H1 (cell line): ENCODE results near the gene SPTBN1. TPM values are rescaled to one million over a fixed set of nuclear protein-coding genes. Genes with fewer than 3 reads are reported as not detected.

ENCODE experiments used
- CTCF ChIA-PET: fragments of 300-600 bp; sonication (Branson Sonifier 250); formaldehyde crosslinking; loops from one replicate; lab custom pipeline; 2021; ENCODE audit not compliant: partially characterized antibody; lab: Charles Lee
- POLR2A ChIA-PET: fragments of 300-600 bp; sonication (Branson Sonifier 250); formaldehyde crosslinking; loops from one replicate; lab custom pipeline; 2021; ENCODE audit warnings: inconsistent platforms; ENCODE audit not compliant: partially characterized antibody; lab: Charles Lee
- DNase-seq, 2 experiments: peaks; one replicate each; pipeline versions ENCODE4 v3.0.0 to v3.0.0-alpha.2; 2010 to 2022; ENCODE audit warnings: low spot score in 2 of 2, low read depth in 1 of 2, mixed read lengths in 1 of 2
- FAIRE-seq: peaks from 2 replicates; lab custom pipeline; 2011; peaks lifted over from hg19 to GRCh38; lab: Jason Lieb, UNC
- H2AFZ ChIP-seq: 2 replicates; pipeline ENCODE4 v1.8.1; 2012; ENCODE audit warnings: low read length, inconsistent platforms
- H2AK5ac ChIP-seq: 2 replicates; pipeline ENCODE4 v1.6.1; 2013; ENCODE audit warnings: low read depth, low read length
- H2BK120ac ChIP-seq: replicated peaks from 2 replicates; pipeline ENCODE3; 2013; ENCODE audit warnings: low read depth, low read length, inconsistent platforms
- H2BK12ac ChIP-seq: 2 replicates; pipeline ENCODE4 v1.6.1; 2013; ENCODE audit warnings: low read depth, low read length
- H2BK15ac ChIP-seq: 2 replicates; pipeline ENCODE4 v1.6.1; 2013; ENCODE audit warnings: low read length
- H2BK20ac ChIP-seq: 2 replicates; pipeline ENCODE4 v1.6.1; 2013; ENCODE audit warnings: low read length
- H2BK5ac ChIP-seq: 2 replicates; pipeline ENCODE4 v1.6.1; 2013; ENCODE audit warnings: low read depth, low read length
- H3K14ac ChIP-seq: 2 replicates; pipeline ENCODE4 v1.6.1; 2013; ENCODE audit warnings: inconsistent platforms; ENCODE audit not compliant: insufficient read length
- H3K18ac ChIP-seq: 2 replicates; pipeline ENCODE4 v1.6.1; 2013; ENCODE audit warnings: low read length; ENCODE audit errors: extremely low read depth
- H3K23ac ChIP-seq: 2 replicates; pipeline ENCODE4 v1.6.1; 2013; ENCODE audit warnings: inconsistent platforms; ENCODE audit not compliant: insufficient read length
- H3K23me2 ChIP-seq: 2 replicates; pipeline ENCODE4 v1.6.1; 2013; ENCODE audit warnings: low read depth, low read length
- H3K27ac ChIP-seq: 2 replicates; pipeline ENCODE4 v1.6.1; 2011; ENCODE audit warnings: low read depth, low read length, inconsistent platforms
- H3K27me3 ChIP-seq, 4 experiments: replicated peaks in 1 of 4; 1 replicate in 1 of 4; 2 replicates in 3 of 4; pipeline versions ENCODE4 v1.6.1 to v1.8.1; 2011 to 2013; ENCODE audit warnings: low read length in 3 of 4, mild to moderate bottlenecking in 3 of 4, inconsistent platforms in 2 of 4, mixed read lengths in 2 of 4, moderate library complexity in 1 of 4; ENCODE audit not compliant: control insufficient read depth in 3 of 4, insufficient read depth in 3 of 4; ENCODE audit errors: extremely low read depth in 1 of 4
- H3K36me3 ChIP-seq, 4 experiments: 2 replicates each; pipeline versions ENCODE4 v1.6.1 to v1.8.1; 2011 to 2013; ENCODE audit warnings: mild to moderate bottlenecking in 4 of 4, low read length in 3 of 4, moderate library complexity in 2 of 4, control low read depth in 1 of 4, inconsistent platforms in 1 of 4; ENCODE audit not compliant: insufficient read depth in 4 of 4, control insufficient read depth in 2 of 4
- H3K4ac ChIP-seq: replicated peaks from 2 replicates; pipeline ENCODE3; 2013; ENCODE audit warnings: low read length, low read depth, mixed read lengths, inconsistent platforms; ENCODE audit not compliant: insufficient read length
- H3K4me1 ChIP-seq, 4 experiments: replicated peaks in 1 of 4; 1 replicate in 1 of 4; 2 replicates in 3 of 4; pipeline versions ENCODE4 v1.6.1 to v1.8.1; 2011 to 2013; ENCODE audit warnings: low read length in 3 of 4, inconsistent platforms in 2 of 4, mixed read lengths in 1 of 4; ENCODE audit not compliant: insufficient read depth in 4 of 4, control insufficient read depth in 3 of 4
- H3K4me2 ChIP-seq, 2 experiments: 2 replicates each; pipeline versions ENCODE4 v1.6.1 to v1.8.1; 2011 to 2013; ENCODE audit warnings: low read depth in 2 of 2, low read length in 2 of 2, control low read depth in 1 of 2, inconsistent platforms in 1 of 2, mild to moderate bottlenecking in 1 of 2; ENCODE audit not compliant: insufficient read depth in 1 of 2
- H3K4me3 ChIP-seq, 4 experiments: fragments of 200-600, 300-600 bp in 1 of 4; sonication (generic), shearing (Covaris generic), sonication (Bioruptor Twin) in 1 of 4; 2 replicates each; pipeline versions ENCODE4 v1.5.1 to v1.8.1; 2011 to 2016; ENCODE audit warnings: low read length in 4 of 4, low read depth in 3 of 4, control low read depth in 2 of 4, inconsistent platforms in 2 of 4, mild to moderate bottlenecking in 2 of 4, mixed read lengths in 1 of 4, moderate library complexity in 1 of 4; ENCODE audit not compliant: insufficient read depth in 2 of 4; ENCODE audit errors: extremely low read depth in 1 of 4
- H3K56ac ChIP-seq: replicated peaks from 2 replicates; pipeline ENCODE3; 2013; ENCODE audit warnings: low read depth, mild to moderate bottlenecking, mixed read lengths, low read length, inconsistent platforms; ENCODE audit not compliant: insufficient read length
- H3K79me1 ChIP-seq: 2 replicates; pipeline ENCODE4 v1.6.1; 2013; ENCODE audit warnings: low read depth, low read length, control low read depth
- H3K79me2 ChIP-seq, 2 experiments: 2 replicates each; pipeline versions ENCODE4 v1.6.1 to v1.8.1; 2012 to 2013; ENCODE audit warnings: low read length in 2 of 2, mild to moderate bottlenecking in 2 of 2, inconsistent platforms in 1 of 2; ENCODE audit not compliant: insufficient read depth in 2 of 2, control insufficient read depth in 1 of 2
- H3K9ac ChIP-seq, 4 experiments: replicated peaks in 1 of 4; 1 replicate in 1 of 4; 2 replicates in 3 of 4; pipeline versions ENCODE4 v1.6.1 to v1.8.1; 2011 to 2013; ENCODE audit warnings: low read depth in 3 of 4, low read length in 3 of 4, control low read depth in 2 of 4, mild to moderate bottlenecking in 2 of 4, moderate library complexity in 2 of 4, inconsistent platforms in 1 of 4; ENCODE audit errors: extremely low read depth in 1 of 4
- H3K9me3 ChIP-seq, 2 experiments: 2 replicates each; pipeline versions ENCODE4 v1.6.1 to v1.8.1; 2012 to 2013; ENCODE audit warnings: mild to moderate bottlenecking in 2 of 2, moderate library complexity in 2 of 2, control low read depth in 1 of 2, inconsistent platforms in 1 of 2, low read depth in 1 of 2, low read length in 1 of 2, mixed read lengths in 1 of 2; ENCODE audit not compliant: insufficient read depth in 2 of 2
- H4K20me1 ChIP-seq, 2 experiments: replicated peaks in 1 of 2; 2 replicates each; pipeline versions ENCODE3 to v1.8.1; 2011 to 2013; ENCODE audit warnings: inconsistent platforms in 2 of 2, low read length in 2 of 2, mild to moderate bottlenecking in 1 of 2; ENCODE audit not compliant: insufficient read depth in 2 of 2, control insufficient read depth in 1 of 2
- H4K5ac ChIP-seq: 2 replicates; pipeline ENCODE4 v1.6.1; 2013; ENCODE audit warnings: low read length, low read depth, mixed read lengths, inconsistent platforms; ENCODE audit not compliant: insufficient read length
- H4K8ac ChIP-seq: 2 replicates; pipeline ENCODE4 v1.8.0; 2013; ENCODE audit warnings: mild to moderate bottlenecking, moderate library complexity, low read length, inconsistent platforms; ENCODE audit not compliant: insufficient read depth; ENCODE audit errors: extremely low read depth
- H4K91ac ChIP-seq: replicated peaks from 2 replicates; pipeline ENCODE3; 2013; ENCODE audit warnings: low read length, mixed read lengths, inconsistent platforms; ENCODE audit not compliant: insufficient read length
- BRCA1 ChIP-seq: IDR thresholded peaks from 2 replicates; pipeline ENCODE4 v1.6.1; 2012; ENCODE audit warnings: low read depth, low read length, improper control_type of control experiment
- CTBP2 ChIP-seq: IDR thresholded peaks from 2 replicates; pipeline ENCODE4 v1.7.0; 2011; ENCODE audit warnings: borderline replicate concordance, mild to moderate bottlenecking, moderate library complexity, mixed read lengths, low read length; ENCODE audit not compliant: insufficient read depth, insufficient read length
- NRF1 ChIP-seq: IDR thresholded peaks from 2 replicates; pipeline ENCODE4 v1.6.1; 2011; ENCODE audit warnings: mild to moderate bottlenecking, low read depth, low read length, improper control_type of control experiment
- POU5F1 ChIP-seq: IDR thresholded peaks from 2 replicates; pipeline ENCODE4 v1.6.1; 2011; ENCODE audit warnings: low read depth, mild to moderate bottlenecking, low read length, moderate library complexity
- RFX5 ChIP-seq: IDR thresholded peaks from 2 replicates; pipeline ENCODE4 v1.6.1; 2011; ENCODE audit warnings: low read depth, low read length, improper control_type of control experiment, borderline replicate concordance
- RXRA ChIP-seq: IDR thresholded peaks from 2 replicates; pipeline ENCODE4 v1.6.1; 2011; ENCODE audit warnings: low read depth, mild to moderate bottlenecking, low read length, moderate library complexity; ENCODE audit not compliant: insufficient read depth
- WGBS, 2 experiments: shearing (Covaris generic) in 1 of 2; methylation state at CpG; one replicate each; pipeline versions ENCODE4 v1.1.6 to v1.1.7; 2013 to 2015; ENCODE audit warnings: low lambda C conversion rate in 2 of 2, mixed read lengths in 2 of 2, inconsistent platforms in 1 of 2, low coverage in 1 of 2, missing lambda C conversion rate in 1 of 2; ENCODE audit not compliant: insufficient replicate concordance in 2 of 2, insufficient coverage in 1 of 2, insufficient read length in 1 of 2; ENCODE audit errors: extremely low coverage in 1 of 2, missing lambda C conversion rate in 1 of 2; 5-methylcytosine and 5-hydroxymethylcytosine counted together
- polyA plus RNA-seq, 7 experiments: library from polyadenylated mRNA; depleted of rRNA in 3 of 7; stranded (reverse) in 5 of 7; unstranded in 2 of 7; fragments of >200 nt in 5 of 7; fragments of 200-250 nt in 2 of 7; gene quantifications; 1 replicate in 5 of 7; 2 replicates in 1 of 7; 4 replicates in 1 of 7; pipeline versions ENCODE4 v1.2.1 to v1.2.3, GENCODE V29; 2011 to 2013; ENCODE audit warnings: missing spikeins in 2 of 7, mixed read lengths in 2 of 7
- total RNA-seq: library from RNA; stranded (reverse); fragmentation: NEBNext Ultra II Directional; extraction: Animal tissue kit (Norgen Biotek cat#: 25700); gene quantifications from 2 replicates; pipeline ENCODE4 v1.2.1, GENCODE V29; 2021
- TF ChIP-seq, protein P1 (sequence below): IDR thresholded peaks from 2 replicates; pipeline ENCODE4 v1.6.1; 2011; ENCODE audit warnings: low read length, improper control_type of control experiment

SPTBN1 gene
- total and polyA plus RNA-seq, 2 of the 8 experiments (the other 6 are each of a cell fraction or from before 2014, with no cell fraction given), result 31.8 to 180 TPM

DNA sequence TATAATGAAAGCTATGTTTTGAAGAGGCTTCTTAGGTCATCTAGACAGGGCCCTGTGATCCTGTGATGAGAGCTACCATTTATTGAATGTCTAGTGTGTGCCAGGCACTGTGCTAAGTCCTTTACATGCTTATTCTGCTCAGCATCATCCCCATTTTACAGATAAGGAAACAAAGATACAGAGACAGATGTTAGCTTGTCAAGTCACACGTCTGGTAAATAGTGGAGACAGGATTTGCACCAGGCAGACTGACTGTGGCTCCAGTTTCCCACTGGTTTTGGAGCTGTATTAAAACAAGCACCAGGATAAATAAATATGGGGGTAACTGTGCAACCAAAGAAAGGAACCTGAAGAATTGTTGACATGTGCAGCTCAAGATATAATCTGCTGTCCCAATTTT is 248.1 kb downstream of the SPTBN1 start:
- Histone ChIP-seq H3K79me1 (no peaks in the 10 kb centered on the region), H2BK12ac (no peak overlapping the region), H2BK15ac (no peak overlapping the region), H3K56ac (no peak overlapping the region), H4K91ac (no peak overlapping the region), H3K79me2 (no peaks in the 10 kb centered on the region), H3K23ac (no peak overlapping the region), H3K4me2 (no peak overlapping the region), H3K4me3 (no peak overlapping the region), H3K9me3 (no peaks in the 10 kb centered on the region), H2AFZ (no peak overlapping the region), H3K23me2 (peaks cover 7% of the 10 kb centered on the region; the same call in 1 of the 2 replicates), H2AK5ac (no peak overlapping the region), H3K36me3 (no peaks in the 10 kb centered on the region), H3K18ac (no peak overlapping the region), H4K5ac (no peak overlapping the region), H3K14ac (no peak overlapping the region), H2BK120ac (no peak overlapping the region), H3K4ac (no peak overlapping the region), H4K8ac (no peak overlapping the region), H3K4me1 (peaks cover 0 to 5% (median 0%) of the 10 kb centered on the region in 4 experiments; a peak in 3 of 7 replicates), H3K9ac (no peak overlapping the region), H3K27ac (no peak overlapping the region), H2BK5ac (no peak overlapping the region), H4K20me1 (no peaks in the 10 kb centered on the region), H2BK20ac (no peak overlapping the region), H3K27me3 (peaks cover 0 to 2% (median 1%) of the 10 kb centered on the region in 4 experiments; a peak in 3 of 7 replicates)
- POLR2A ChIA-PET, result interaction anchor here (1.2 kb wide), 1 partner anchor 32 kb away, joined by 5 read pairs; no protein-coding TSS in a partner anchor
- 88% methylated on average over 1 of the region's 1 CpG; no CpG with 5 or more reads in 1 of the 2 experiments for WGBS, 2 experiments
- TF ChIP-seq RXRA, result no peak
- TF ChIP-seq POU5F1, result no peak
- TF ChIP-seq, protein P1, sequence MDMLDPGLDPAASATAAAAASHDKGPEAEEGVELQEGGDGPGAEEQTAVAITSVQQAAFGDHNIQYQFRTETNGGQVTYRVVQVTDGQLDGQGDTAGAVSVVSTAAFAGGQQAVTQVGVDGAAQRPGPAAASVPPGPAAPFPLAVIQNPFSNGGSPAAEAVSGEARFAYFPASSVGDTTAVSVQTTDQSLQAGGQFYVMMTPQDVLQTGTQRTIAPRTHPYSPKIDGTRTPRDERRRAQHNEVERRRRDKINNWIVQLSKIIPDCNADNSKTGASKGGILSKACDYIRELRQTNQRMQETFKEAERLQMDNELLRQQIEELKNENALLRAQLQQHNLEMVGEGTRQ, result no peak
- TF ChIP-seq RFX5, result no peak
- no peak for TF ChIP-seq CTBP2
- TF ChIP-seq BRCA1, result no peak
- no peak for TF ChIP-seq NRF1
- CTCF ChIA-PET, result interaction anchor here (0.6 to 9.5 kb wide), 26 partner anchors 11 to 600 kb away, joined by 3 to 179 read pairs (median 6); no protein-coding TSS in a partner anchor
- DNase-seq (no peak), FAIRE-seq (no peak)
